Measurements from ENCODE around the gene ACADVL.

DNA sequence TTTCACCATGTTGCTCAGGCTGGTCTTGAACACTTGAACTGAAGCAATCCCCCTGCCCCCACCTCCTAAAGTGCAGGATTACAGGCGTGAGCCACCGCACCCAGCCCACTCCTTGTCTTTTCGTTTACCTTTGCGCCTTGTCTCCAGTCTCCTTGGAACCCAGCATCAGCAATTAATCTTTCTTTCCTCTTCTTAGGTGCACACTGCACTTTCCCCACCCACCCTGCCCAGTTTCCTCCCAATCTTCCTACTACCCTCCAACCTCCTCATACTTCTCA is 44.0 kb downstream of the ACADVL start:
- TF ChIP-seq, protein P1, sequence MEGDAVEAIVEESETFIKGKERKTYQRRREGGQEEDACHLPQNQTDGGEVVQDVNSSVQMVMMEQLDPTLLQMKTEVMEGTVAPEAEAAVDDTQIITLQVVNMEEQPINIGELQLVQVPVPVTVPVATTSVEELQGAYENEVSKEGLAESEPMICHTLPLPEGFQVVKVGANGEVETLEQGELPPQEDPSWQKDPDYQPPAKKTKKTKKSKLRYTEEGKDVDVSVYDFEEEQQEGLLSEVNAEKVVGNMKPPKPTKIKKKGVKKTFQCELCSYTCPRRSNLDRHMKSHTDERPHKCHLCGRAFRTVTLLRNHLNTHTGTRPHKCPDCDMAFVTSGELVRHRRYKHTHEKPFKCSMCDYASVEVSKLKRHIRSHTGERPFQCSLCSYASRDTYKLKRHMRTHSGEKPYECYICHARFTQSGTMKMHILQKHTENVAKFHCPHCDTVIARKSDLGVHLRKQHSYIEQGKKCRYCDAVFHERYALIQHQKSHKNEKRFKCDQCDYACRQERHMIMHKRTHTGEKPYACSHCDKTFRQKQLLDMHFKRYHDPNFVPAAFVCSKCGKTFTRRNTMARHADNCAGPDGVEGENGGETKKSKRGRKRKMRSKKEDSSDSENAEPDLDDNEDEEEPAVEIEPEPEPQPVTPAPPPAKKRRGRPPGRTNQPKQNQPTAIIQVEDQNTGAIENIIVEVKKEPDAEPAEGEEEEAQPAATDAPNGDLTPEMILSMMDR (IDR thresholded peaks at IDR 0.05; ENCODE audit: insufficient read depth, low read length, poor library complexity, severe bottlenecking): no peak
- TF ChIP-seq EZH2phosphoT487 (conservative IDR thresholded peaks at IDR 0.05; ENCODE audit: low read length): no peak
